Stimulated activated CD8-positive, alpha-beta memory T cell treated with anti-CD3 and anti-CD28 coated beads, Interleukin-7, amount 100 ng/mL, for 4 hours (primary cell): ENCODE measurements around the gene CSF3.

ENCODE experiments used
- DNase-seq, 2 donors: peaks; one replicate each; pipeline ENCODE4 v3.0.0-alpha.2; 2020; ENCODE audit warnings: low read depth in 2 of 2

The CSF3 gene

DNA sequence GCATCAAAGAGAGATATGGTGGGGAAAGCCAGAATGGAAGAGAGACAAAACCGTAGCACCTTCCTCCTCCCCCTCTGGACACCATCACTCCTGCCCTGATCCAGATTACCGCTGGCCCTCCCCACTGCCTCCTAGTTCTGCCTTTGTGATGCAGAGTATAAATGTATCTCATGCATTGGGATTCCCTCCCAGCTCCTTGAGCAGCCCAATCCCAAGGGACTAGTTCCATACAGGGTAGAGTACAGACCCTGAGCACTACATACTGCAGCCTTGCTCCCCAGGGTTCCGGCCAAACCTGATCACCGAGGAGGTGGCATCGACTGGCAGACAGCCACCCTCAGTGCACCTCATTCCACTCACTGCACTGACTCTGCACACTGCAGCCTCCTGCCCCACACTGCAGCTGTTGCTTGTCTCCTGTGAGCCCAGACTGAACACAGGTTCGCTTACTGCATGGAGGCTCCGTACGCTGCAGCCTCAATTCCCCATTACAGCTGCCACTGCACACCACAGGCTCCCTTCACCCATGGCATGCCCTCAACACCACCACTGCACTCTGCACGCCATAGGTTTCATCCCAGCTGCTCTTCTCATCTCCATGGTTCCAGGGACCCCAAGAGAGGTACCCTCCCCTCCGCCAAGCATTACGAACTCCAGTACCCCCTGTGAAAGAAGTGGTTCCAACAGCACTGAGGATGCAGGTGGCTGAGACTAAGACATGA, 45.8 kb downstream of the CSF3 start:
- no peak for DNase-seq

DNA sequence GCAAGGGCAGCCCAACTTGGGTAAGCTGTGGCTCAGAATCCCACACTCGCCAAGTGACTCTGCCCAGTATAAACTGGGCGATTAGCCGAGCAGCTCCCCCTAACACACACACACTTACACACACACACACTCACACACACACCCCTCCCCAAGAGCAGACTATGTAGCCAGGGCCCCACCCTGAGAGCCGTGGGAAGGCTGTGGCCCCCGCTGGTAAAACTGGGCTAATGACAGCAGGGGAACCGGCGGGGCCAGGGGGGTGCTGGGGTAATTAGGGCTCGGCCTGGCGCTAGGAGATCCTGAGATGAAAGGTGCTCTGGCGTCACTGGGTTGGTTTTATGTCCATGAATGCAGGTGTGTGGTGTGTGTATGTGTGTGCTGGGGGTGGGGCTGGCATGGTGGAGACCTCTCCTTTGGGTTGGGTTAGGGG, 46.4 kb downstream of the CSF3 start:
- no peak for DNase-seq

DNA sequence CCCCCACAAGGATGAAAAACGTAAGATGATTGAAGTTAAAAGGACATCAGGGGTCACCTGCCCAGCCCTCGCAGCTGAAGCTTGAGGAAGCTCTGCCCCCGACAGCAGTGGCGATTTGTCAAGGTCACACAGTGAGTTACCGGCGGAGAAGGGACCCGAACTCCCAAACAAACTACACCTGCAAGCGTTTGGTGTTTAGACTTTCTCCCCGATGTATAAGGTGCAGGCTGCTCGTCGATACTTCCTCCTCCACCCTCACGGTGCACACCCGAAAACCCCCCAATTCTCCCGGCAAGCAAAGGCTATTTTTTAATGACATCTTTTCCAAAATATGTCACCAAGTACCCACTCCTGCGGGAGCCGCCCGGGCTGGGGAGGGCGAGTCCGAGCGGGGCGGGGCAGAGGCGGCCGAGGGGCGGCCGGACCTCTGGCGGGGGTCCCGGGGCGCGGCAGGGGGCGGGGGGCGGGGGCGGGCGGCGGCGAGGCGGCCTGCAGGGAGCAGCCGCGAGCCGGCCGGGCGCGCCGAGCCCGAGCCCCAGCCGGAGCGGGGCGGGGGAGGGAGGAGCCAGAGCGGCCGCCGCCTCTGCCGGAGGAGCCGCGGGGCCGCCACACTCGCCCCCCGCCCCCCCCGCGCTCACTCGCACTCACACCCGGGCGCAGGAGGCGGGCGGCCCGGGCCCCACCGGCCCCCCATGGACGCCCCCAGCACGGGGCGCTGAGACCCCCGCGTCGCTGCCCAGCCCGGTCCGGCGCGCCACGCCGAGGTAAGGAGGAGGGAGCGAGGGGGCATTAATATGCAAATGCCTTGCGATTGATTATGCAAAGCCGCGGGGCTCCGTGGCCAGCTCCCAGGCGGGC, 47.3 kb downstream of the CSF3 start, which contains the start of gene THRA:
THRA (plus strand) TSS at position 637 of the 858 bp plus-strand sequence. CDS start 11,524 bp downstream, outside the sequence.
- DNase-seq, result peak in 1 of 2 donors; percentile 68

DNA sequence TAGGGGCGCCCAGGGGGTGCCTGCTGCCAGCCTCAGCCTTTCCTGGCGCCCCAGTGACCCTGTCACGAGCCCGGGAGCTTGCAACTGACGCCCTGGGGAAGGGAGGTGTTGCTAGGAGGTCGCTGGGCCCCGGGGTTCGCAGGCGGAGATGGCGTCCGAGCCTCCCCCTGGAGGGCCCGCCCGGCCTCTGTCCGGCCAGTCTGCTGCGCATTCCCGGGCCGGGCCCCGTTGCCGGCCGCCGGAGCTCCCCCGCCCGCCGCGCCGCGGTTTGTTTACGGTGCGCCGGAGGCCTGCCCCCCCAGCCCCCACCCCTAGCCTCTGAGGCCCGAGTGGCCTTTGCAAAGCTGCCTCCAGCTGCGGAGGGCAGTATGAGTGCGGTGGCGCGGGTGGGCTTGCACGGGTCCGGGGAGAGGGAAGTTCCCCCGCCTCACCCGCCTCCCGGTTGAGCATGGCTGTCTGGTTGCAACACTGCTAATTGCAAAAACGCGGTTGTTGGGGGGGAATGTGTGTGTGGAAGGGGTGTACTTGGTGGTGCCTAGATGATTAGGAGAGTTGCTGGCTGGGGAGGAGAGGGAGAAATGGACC, 48.0 kb downstream of the CSF3 start:
- DNase-seq, result no peak

DNA sequence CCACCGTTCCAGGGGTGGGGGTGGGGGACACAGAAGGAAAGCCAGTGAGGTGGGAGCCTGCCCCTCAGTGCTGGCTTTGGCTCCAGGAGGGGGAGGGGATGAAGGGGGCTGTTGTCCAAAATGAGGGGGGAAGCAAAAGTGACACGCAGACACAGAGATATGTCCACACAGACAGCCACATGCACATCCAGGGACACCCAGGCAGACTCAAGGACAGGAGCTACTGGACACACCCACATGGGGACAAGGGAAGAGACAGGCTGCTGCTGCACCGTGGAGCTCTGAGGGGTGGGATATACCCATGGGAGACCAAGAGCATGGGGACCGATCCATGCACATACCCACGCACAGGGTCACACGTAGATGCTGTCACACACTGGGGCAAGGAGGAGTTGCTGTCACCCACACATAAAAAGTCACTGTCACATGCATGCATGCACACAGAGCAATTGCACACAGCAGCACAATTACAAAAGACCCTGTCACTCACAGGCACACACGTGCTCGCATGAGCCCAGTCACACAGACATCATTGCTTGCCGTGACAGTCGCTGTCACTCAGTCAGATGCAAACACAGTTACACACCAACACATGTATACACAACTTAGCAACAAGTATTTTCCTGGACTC, 48.8 kb downstream of the CSF3 start:
- DNase-seq, result no peak

DNA sequence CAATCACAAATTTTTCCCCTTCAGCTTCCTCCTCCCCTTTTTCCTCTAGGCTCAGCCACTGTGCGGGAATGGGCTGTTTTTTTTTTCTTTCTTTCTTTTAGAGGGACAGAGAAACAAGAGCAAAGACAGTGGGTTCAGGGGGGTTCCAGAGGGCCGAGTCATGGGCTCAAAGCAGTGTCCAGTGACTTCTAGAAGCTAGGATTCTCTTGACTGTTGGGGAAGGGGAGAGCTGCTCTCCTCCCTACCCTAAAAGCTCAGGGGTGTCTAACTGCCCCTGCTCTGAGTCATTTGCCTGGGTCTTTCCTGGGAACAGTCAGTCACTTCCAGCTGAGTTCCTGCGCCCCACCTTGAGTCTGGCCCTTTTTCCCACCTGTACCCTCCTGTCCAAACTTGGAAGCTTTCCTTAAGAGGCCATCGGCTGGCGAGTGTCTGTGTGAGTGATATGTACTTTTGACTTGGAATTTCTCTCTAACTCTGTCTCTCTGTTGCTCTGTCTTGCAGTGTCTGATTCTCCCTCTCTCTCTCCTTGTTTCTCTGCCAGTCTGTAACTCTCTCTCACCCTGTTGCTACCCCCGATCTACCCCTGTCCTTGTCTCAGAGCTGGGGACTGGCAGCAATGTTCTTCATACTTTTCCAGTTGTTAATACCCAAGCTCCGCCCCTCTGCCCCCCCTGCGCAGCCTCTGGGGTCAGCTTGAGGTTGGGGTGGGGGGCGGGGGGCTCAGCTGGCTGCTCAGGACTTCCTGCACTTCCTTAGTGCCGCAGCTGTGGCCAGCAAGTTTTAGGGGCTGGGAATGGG, 49.9 kb downstream of the CSF3 start:
- no peak for DNase-seq

DNA sequence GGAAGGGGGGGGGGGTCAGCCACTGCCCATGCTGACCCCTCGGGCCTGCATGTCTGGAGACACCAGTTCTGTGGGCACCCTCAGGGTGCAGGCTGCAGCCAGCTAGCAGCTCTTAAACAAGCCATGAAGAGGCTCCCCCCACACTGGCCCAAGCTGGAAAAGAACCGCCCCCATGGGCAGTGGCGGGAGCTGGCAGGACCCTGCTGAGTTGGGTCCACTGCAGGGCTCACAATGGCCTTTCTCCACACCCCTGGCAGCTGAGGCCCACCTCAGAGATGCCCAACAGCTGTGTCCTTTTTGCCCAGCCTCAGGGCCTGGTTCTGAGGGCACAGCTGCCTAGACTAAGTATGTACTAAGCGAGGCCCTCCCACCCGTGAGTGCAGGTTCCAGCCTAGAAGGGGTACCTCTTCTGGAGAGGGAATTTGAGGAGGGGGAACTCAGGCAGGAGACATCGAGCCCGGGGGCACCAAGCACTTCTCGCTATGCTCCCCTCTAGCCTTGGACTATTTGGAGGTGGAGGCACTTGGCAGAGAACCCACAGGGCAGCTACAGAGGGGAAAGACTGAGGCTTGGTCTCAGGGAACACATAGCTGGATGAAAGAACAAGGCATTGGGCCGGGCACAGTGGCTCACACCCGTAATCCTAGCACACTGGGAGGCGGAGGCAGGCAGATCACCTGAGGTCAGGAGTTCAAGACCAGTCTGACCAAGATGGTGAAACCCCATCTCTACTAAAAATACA, 50.7 kb downstream of the CSF3 start:
- DNase-seq, result no peak
